ENCODE data around the gene ANO4.

DNA sequence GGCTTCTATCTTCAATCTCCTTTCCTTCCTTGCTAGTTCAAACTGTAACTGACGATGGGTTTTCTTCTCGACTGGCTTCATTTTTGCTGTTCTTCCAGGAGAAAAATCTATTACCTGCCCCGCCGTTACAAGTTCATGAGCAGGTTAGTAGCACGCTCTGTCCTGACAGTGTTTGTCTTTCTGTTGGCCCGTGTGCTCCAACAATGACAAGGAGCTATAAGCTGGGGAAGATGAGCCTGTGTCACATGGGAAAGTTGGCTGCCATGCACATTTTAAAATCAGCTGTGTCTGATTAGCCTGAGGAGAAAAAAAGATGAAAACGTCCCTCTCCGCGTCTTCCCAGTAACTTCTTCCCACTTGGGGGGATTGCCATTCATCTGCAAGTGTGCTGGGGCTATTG lies 180.2 kb downstream of the ANO4 start:
- no peak for TF ChIP-seq ZNF670 (tag by site-specific recombination; IDR thresholded peaks at IDR 0.05; ENCODE audit: low read depth)
- no peak for TF ChIP-seq ZNF24 (tag by site-specific recombination; IDR thresholded peaks at IDR 0.05)

Data from HEK293 (cell line).